Measurements from ENCODE around the gene NOTCH2. TPM values are rescaled to one million over a fixed set of nuclear protein-coding genes. Genes with fewer than 3 reads are reported as not detected.

Gene NOTCH2
- total RNA-seq, 6 experiments from 2014 or later: 122 to 147 (median 134) TPM

DNA sequence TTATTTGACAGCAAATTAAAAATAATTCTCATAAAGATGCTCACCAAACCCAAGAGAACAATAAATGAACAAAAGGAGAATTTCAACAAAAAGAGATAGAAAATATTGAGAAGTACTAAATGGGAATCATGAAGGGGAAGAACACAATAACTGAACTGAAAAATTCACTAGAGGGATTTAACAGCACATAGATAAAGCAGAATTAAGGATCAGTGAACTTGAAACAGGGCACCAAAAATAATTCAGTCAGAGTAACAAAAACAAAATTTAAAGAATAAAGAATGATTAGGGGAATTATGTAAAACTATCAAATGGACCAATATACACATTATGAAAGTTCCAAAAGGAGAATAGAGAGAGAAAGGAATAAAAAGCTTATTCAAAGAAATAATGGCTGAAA lies 181.0 kb downstream of the NOTCH2 start:
- no peak overlapping the region for H3K27ac Mint-ChIP-seq
- DNase-seq: no peak
- no peak overlapping the region for H3K4me3 Mint-ChIP-seq
- peaks cover 12% of the 10 kb centered on the region for H3K27me3 Mint-ChIP-seq (ENCODE audit: insufficient read depth)
- H3K36me3 Mint-ChIP-seq (ENCODE audit: low read depth): no peaks in the 10 kb centered on the region
- TF ChIP-seq, protein P1, sequence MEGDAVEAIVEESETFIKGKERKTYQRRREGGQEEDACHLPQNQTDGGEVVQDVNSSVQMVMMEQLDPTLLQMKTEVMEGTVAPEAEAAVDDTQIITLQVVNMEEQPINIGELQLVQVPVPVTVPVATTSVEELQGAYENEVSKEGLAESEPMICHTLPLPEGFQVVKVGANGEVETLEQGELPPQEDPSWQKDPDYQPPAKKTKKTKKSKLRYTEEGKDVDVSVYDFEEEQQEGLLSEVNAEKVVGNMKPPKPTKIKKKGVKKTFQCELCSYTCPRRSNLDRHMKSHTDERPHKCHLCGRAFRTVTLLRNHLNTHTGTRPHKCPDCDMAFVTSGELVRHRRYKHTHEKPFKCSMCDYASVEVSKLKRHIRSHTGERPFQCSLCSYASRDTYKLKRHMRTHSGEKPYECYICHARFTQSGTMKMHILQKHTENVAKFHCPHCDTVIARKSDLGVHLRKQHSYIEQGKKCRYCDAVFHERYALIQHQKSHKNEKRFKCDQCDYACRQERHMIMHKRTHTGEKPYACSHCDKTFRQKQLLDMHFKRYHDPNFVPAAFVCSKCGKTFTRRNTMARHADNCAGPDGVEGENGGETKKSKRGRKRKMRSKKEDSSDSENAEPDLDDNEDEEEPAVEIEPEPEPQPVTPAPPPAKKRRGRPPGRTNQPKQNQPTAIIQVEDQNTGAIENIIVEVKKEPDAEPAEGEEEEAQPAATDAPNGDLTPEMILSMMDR (IDR thresholded peaks at IDR 0.05): no peak
- H3K4me1 Mint-ChIP-seq (ENCODE audit: low read depth): no peaks in the 10 kb centered on the region
- H3K9me3 Mint-ChIP-seq: no peaks in the 10 kb centered on the region

DNA sequence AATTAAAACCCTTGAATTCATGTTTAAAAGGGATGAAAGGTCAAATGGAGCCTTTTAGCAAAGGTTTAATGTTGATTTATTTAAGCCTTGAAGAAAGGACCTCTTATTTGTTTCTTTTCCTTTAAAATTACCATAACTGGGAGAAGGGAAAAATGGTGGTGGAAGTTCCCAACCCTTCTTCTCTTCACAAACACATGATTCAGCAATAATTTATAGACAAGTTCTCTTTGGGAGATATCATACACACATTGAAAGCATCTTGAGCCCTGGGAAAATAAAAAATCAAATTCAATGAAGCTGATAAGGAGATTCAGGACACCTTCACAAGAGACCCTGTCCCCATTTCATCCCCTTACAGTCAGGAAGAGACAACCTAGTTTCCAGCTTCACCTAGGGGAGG lies 182.0 kb downstream of the NOTCH2 start:
- no peaks in the 10 kb centered on the region for H3K36me3 Mint-ChIP-seq (ENCODE audit: low read depth)
- H3K4me1 Mint-ChIP-seq (ENCODE audit: low read depth): no peaks in the 10 kb centered on the region
- H3K9me3 Mint-ChIP-seq: no peaks in the 10 kb centered on the region

GRCh38 chr1:119885903-119886783 lies 183.3 kb downstream of the NOTCH2 start:
- H3K36me3 Mint-ChIP-seq (ENCODE audit: low read depth): no peaks in the 10 kb centered on the region
- peaks cover 12% of the 10 kb centered on the region for H3K27me3 Mint-ChIP-seq (ENCODE audit: insufficient read depth)
- no peak overlapping the region for H3K4me3 Mint-ChIP-seq
- no peaks in the 10 kb centered on the region for H3K4me1 Mint-ChIP-seq (ENCODE audit: low read depth)
- peak; percentile 35 for DNase-seq
- H3K27ac Mint-ChIP-seq: no peak overlapping the region
- TF ChIP-seq, protein P1 (IDR thresholded peaks at IDR 0.05): peak; percentile 92
- H3K9me3 Mint-ChIP-seq: no peaks in the 10 kb centered on the region

More for the DNA sequence above, 182.0 kb downstream of the NOTCH2 start:
- Mint-ChIP-seq H3K27me3 (ENCODE audit: insufficient read depth) (peaks cover 12% of the 10 kb centered on the region), H3K4me3 (no peak overlapping the region), H3K27ac (no peak overlapping the region)
- TF ChIP-seq, protein P1 (IDR thresholded peaks at IDR 0.05): no peak
- DNase-seq: no peak

DNA sequence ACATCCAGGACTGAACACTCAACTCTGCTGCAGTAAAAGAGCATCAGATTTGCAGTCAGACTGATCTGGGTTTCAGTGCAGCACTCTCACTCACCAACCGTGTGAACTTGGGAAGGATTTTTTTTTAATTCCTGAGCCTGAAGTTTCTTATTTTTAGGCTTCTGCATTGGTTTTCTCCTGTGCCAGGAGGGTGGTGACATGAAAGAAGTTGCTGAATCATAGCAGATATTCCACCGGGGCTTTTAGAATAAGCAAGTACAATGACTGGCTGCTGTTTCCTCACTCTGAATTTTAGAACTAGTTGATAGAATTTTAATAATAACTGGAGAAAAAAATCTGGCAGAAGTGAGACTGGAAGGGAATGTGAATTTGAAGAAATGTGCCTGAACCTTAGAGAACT lies 184.8 kb downstream of the NOTCH2 start:
- DNase-seq: no peak
- Mint-ChIP-seq H3K4me3 (no peak overlapping the region), H3K36me3 (ENCODE audit: low read depth) (no peaks in the 10 kb centered on the region), H3K27ac (no peak overlapping the region), H3K27me3 (ENCODE audit: insufficient read depth) (peaks cover 7% of the 10 kb centered on the region), H3K4me1 (ENCODE audit: low read depth) (no peaks in the 10 kb centered on the region), H3K9me3 (no peaks in the 10 kb centered on the region)
- TF ChIP-seq, protein P1 (IDR thresholded peaks at IDR 0.05): no peak

DNA sequence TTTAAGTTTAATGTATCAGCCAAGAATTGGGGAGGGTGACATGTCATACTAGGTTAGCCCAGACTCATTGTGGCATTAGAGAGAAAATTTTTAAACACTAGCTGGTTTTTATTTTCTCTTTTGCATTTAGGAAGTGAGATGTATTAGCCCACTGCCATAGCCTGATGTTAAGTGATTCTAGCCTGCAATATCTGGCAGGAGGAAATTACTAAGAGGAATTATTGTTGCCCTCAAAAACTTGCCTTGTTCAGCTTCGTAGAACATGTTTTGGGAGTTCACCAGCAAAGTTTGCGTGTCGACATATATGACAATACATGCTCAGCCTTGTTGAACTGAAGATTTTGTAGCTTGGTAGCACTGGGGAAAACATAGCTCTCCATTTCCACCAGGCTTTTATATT lies 185.6 kb downstream of the NOTCH2 start:
- TF ChIP-seq, protein P1 (IDR thresholded peaks at IDR 0.05): no peak
- Mint-ChIP-seq H3K4me3 (no peak overlapping the region), H3K27ac (no peak overlapping the region), H3K27me3 (ENCODE audit: insufficient read depth) (peaks cover 7% of the 10 kb centered on the region), H3K36me3 (ENCODE audit: low read depth) (no peaks in the 10 kb centered on the region), H3K9me3 (no peaks in the 10 kb centered on the region), H3K4me1 (ENCODE audit: low read depth) (no peaks in the 10 kb centered on the region)
- no peak for DNase-seq

Measured in HFFc6 (cell line).